Neural cell (in vitro differentiated cells): ENCODE data around the gene FIBCD1.

Experiments used
- EP300 ChIP-seq: fragments of 450-650 bp; conservative IDR thresholded peaks from 2 replicates; pipeline ENCODE4 v1.6.1; 2014; ENCODE audit warnings: antibody characterized with exemption, mild to moderate bottlenecking, moderate library complexity; ENCODE audit not compliant: poor library complexity, severe bottlenecking
- EZH2 ChIP-seq: fragments of 200-600, 300-800 bp; shearing (Covaris generic), sonication (generic); IDR thresholded peaks from 2 replicates; pipeline ENCODE4 v1.6.1; 2014; ENCODE audit warnings: antibody characterized with exemption, low read length, borderline replicate concordance, mild to moderate bottlenecking; ENCODE audit not compliant: insufficient read depth, poor library complexity, severe bottlenecking
- MXI1 ChIP-seq: fragments of 450-650 bp; conservative IDR thresholded peaks from 2 replicates; pipeline ENCODE4 v1.6.1; 2014; ENCODE audit warnings: antibody characterized with exemption, mild to moderate bottlenecking; ENCODE audit not compliant: poor library complexity, severe bottlenecking
- POLR2AphosphoS5 ChIP-seq: IDR thresholded peaks from 2 replicates; pipeline ENCODE4 v1.6.1; 2012
- RAD21 ChIP-seq: fragments of 450-650 bp; conservative IDR thresholded peaks from 2 replicates; pipeline ENCODE4 v1.6.1; 2014; ENCODE audit warnings: antibody characterized with exemption, mild to moderate bottlenecking, moderate library complexity
- SMC3 ChIP-seq: fragments of 450-650 bp; conservative IDR thresholded peaks from 2 replicates; pipeline ENCODE4 v1.6.1; 2014; ENCODE audit warnings: antibody characterized with exemption, mild to moderate bottlenecking, moderate library complexity; ENCODE audit not compliant: poor library complexity
- TAF1 ChIP-seq: IDR thresholded peaks from 2 replicates; pipeline ENCODE4 v1.6.1; 2012; ENCODE audit warnings: low read depth
- TF ChIP-seq, protein P1 (sequence below): fragments of 450-650 bp; IDR thresholded peaks from 2 replicates; pipeline ENCODE4 v1.5.1; 2014; ENCODE audit warnings: antibody characterized with exemption, mild to moderate bottlenecking, moderate library complexity; ENCODE audit not compliant: poor library complexity, severe bottlenecking
- TF ChIP-seq, protein P2 (sequence below): IDR thresholded peaks from 2 replicates; pipeline ENCODE4 v1.6.1; 2012; ENCODE audit warnings: borderline replicate concordance

DNA sequence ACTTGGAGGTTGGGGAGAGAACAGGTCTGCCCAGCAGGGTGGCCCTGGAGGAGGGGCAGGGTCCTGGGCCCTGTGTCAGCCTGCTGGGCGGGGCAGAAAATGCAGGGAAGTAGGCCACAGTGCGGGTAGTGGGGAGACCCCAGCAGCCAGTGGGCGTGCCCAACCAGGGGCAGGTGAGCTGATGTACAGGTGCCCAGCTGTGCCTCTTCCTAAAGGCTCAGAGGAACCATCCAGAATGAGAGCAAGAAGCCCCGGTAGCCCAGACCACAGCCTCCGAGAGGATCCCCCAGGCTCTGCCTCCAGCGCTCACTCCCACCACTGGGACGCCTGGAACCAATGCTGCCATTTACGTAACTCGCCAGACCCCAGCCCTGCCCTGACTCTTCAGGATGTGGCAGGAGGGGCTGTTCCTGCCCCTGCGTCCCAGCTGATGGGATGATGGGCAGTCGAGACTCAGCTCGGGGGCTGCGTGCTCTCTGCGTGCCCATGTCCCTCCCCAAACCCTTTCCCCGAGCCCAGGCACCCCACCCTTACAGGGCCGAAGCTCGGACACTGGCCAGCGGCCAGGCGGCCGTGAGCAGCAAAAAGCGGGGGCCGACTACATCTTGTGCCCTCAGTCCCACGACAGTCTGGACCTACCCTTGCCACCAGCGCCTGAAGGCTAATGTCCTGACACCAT is 24.5 kb downstream of the FIBCD1 start:
- TF ChIP-seq POLR2AphosphoS5 (no peak), EZH2 (no peak), RAD21 (no peak), TAF1 (no peak), SMC3 (no peak), EP300 (no peak), MXI1 (no peak)
- TF ChIP-seq, protein P1, sequence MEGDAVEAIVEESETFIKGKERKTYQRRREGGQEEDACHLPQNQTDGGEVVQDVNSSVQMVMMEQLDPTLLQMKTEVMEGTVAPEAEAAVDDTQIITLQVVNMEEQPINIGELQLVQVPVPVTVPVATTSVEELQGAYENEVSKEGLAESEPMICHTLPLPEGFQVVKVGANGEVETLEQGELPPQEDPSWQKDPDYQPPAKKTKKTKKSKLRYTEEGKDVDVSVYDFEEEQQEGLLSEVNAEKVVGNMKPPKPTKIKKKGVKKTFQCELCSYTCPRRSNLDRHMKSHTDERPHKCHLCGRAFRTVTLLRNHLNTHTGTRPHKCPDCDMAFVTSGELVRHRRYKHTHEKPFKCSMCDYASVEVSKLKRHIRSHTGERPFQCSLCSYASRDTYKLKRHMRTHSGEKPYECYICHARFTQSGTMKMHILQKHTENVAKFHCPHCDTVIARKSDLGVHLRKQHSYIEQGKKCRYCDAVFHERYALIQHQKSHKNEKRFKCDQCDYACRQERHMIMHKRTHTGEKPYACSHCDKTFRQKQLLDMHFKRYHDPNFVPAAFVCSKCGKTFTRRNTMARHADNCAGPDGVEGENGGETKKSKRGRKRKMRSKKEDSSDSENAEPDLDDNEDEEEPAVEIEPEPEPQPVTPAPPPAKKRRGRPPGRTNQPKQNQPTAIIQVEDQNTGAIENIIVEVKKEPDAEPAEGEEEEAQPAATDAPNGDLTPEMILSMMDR, result no peak
- TF ChIP-seq, protein P2, sequence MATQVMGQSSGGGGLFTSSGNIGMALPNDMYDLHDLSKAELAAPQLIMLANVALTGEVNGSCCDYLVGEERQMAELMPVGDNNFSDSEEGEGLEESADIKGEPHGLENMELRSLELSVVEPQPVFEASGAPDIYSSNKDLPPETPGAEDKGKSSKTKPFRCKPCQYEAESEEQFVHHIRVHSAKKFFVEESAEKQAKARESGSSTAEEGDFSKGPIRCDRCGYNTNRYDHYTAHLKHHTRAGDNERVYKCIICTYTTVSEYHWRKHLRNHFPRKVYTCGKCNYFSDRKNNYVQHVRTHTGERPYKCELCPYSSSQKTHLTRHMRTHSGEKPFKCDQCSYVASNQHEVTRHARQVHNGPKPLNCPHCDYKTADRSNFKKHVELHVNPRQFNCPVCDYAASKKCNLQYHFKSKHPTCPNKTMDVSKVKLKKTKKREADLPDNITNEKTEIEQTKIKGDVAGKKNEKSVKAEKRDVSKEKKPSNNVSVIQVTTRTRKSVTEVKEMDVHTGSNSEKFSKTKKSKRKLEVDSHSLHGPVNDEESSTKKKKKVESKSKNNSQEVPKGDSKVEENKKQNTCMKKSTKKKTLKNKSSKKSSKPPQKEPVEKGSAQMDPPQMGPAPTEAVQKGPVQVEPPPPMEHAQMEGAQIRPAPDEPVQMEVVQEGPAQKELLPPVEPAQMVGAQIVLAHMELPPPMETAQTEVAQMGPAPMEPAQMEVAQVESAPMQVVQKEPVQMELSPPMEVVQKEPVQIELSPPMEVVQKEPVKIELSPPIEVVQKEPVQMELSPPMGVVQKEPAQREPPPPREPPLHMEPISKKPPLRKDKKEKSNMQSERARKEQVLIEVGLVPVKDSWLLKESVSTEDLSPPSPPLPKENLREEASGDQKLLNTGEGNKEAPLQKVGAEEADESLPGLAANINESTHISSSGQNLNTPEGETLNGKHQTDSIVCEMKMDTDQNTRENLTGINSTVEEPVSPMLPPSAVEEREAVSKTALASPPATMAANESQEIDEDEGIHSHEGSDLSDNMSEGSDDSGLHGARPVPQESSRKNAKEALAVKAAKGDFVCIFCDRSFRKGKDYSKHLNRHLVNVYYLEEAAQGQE, result no peak
